Liver (tissue), 9 donors: ENCODE results near the gene URB1. TPM values are rescaled to one million over a fixed set of nuclear protein-coding genes. Genes with fewer than 3 reads are reported as not detected.

Source experiments
- DNase-seq: peaks from one replicate; pipeline ENCODE4 v3.0.0-alpha.2; 2017; ENCODE audit warnings: low spot score
- H3K27ac ChIP-seq, 2 donors: one replicate each; pipeline ENCODE4 v1.7.0; 2013; ENCODE audit warnings: inconsistent platforms in 2 of 2, low read length in 2 of 2, control low read depth in 1 of 2, low read depth in 1 of 2, mild to moderate bottlenecking in 1 of 2
- H3K27me3 ChIP-seq, 4 donors: one replicate each; pipeline versions ENCODE4 v1.6.1 to v1.7.0; 2013; ENCODE audit warnings: low read length in 3 of 4, inconsistent platforms in 1 of 4, mild to moderate bottlenecking in 1 of 4, moderate library complexity in 1 of 4; ENCODE audit not compliant: control insufficient read depth in 4 of 4, insufficient read depth in 4 of 4
- H3K36me3 ChIP-seq, 4 donors: one replicate each; pipeline versions ENCODE4 v1.6.1 to v1.7.0; 2013; ENCODE audit warnings: low read length in 3 of 4, mild to moderate bottlenecking in 3 of 4, low read depth in 1 of 4, moderate library complexity in 1 of 4; ENCODE audit not compliant: control insufficient read depth in 4 of 4, insufficient read depth in 3 of 4
- H3K4me1 ChIP-seq, 4 donors: one replicate each; pipeline versions ENCODE4 v1.6.1 to v1.7.0; 2013; ENCODE audit warnings: low read length in 3 of 4, mild to moderate bottlenecking in 3 of 4, moderate library complexity in 1 of 4; ENCODE audit not compliant: control insufficient read depth in 4 of 4, insufficient read depth in 4 of 4
- H3K4me3 ChIP-seq, 3 donors: one replicate each; pipeline versions ENCODE4 v1.6.1 to v1.7.0; 2013; ENCODE audit warnings: low read length in 3 of 3, control low read depth in 1 of 3, low read depth in 1 of 3, mild to moderate bottlenecking in 1 of 3
- H3K9ac ChIP-seq, 2 donors: one replicate each; pipeline ENCODE4 v1.7.0; 2013; ENCODE audit warnings: low read length in 2 of 2, mild to moderate bottlenecking in 2 of 2, moderate library complexity in 2 of 2, control low read depth in 1 of 2, low read depth in 1 of 2
- H3K9me3 ChIP-seq, 4 donors: one replicate each; pipeline versions ENCODE4 v1.6.1 to v1.7.0; 2013; ENCODE audit warnings: low read length in 3 of 4; ENCODE audit not compliant: control insufficient read depth in 4 of 4
- ATF3 ChIP-seq: IDR thresholded peaks from 2 replicates; pipeline ENCODE4 v1.6.1; 2016; ENCODE audit warnings: antibody characterized with exemption
- CTCF ChIP-seq: fragments of 150-350 bp; IDR thresholded peaks from 2 replicates; pipeline ENCODE4 v1.5.1; 2017; ENCODE audit warnings: improper control_type of control experiment, low read depth, low read length; ENCODE audit not compliant: missing input control
- EGR1 ChIP-seq, 2 donors: IDR thresholded peaks; 2 replicates each; pipeline ENCODE4 v1.6.1; 2016 to 2018; ENCODE audit warnings: antibody characterized with exemption in 2 of 2, low read depth in 2 of 2
- FOXA2 ChIP-seq: IDR thresholded peaks from 2 replicates; pipeline ENCODE4 v1.6.1; 2016; ENCODE audit warnings: antibody characterized with exemption
- GABPA ChIP-seq, 2 donors: IDR thresholded peaks in 1 of 2; conservative IDR thresholded peaks in 1 of 2; 2 replicates each; pipeline ENCODE4 v1.6.1; 2016; ENCODE audit warnings: antibody characterized with exemption in 2 of 2, mild to moderate bottlenecking in 1 of 2, moderate library complexity in 1 of 2
- HNF4A ChIP-seq, 2 donors: conservative IDR thresholded peaks; 2 replicates each; pipeline ENCODE4 v1.6.1; 2016; ENCODE audit warnings: antibody characterized with exemption in 2 of 2, mild to moderate bottlenecking in 2 of 2
- HNF4G ChIP-seq: IDR thresholded peaks from 2 replicates; pipeline ENCODE4 v1.6.1; 2016; ENCODE audit warnings: antibody characterized with exemption
- JUND ChIP-seq, 2 donors: IDR thresholded peaks; 2 replicates each; pipeline ENCODE4 v1.6.1; 2016; ENCODE audit warnings: antibody characterized with exemption in 2 of 2
- MAX ChIP-seq: IDR thresholded peaks from 2 replicates; pipeline ENCODE4 v1.6.1; 2016; ENCODE audit warnings: antibody characterized with exemption
- NR2F2 ChIP-seq: IDR thresholded peaks from 2 replicates; pipeline ENCODE4 v1.6.1; 2016; ENCODE audit warnings: antibody characterized with exemption
- RXRA ChIP-seq, 2 donors: IDR thresholded peaks; 2 replicates each; pipeline ENCODE4 v1.6.1; 2017 to 2018; ENCODE audit warnings: antibody characterized with exemption in 2 of 2, mild to moderate bottlenecking in 1 of 2
- SP1 ChIP-seq: IDR thresholded peaks from 2 replicates; pipeline ENCODE4 v1.6.1; 2018; ENCODE audit warnings: antibody characterized with exemption, mild to moderate bottlenecking
- TAF1 ChIP-seq: conservative IDR thresholded peaks from 2 replicates; pipeline ENCODE4 v1.6.1; 2016; ENCODE audit warnings: antibody characterized with exemption, mild to moderate bottlenecking
- YY1 ChIP-seq: IDR thresholded peaks from 2 replicates; pipeline ENCODE4 v1.6.1; 2016; ENCODE audit warnings: antibody characterized with exemption, mild to moderate bottlenecking
- ZBTB33 ChIP-seq: IDR thresholded peaks from 2 replicates; pipeline ENCODE4 v1.6.1; 2016; ENCODE audit warnings: antibody characterized with exemption
- WGBS: extraction: QIAGEN DNeasy Blood & Tissue Kit; methylation state at CpG from one replicate; pipeline ENCODE4 v1.1.7; 2013; 5-methylcytosine and 5-hydroxymethylcytosine counted together
- polyA plus RNA-seq, 2 donors: library from polyadenylated mRNA; stranded (reverse) in 1 of 2; unstranded in 1 of 2; fragments of 200-250 nt in 1 of 2; fragments of >200 nt in 1 of 2; fragmentation: Nextera tagmentation in 1 of 2; extraction: Ambion mirVana in 1 of 2; gene quantifications; one replicate each; pipeline versions ENCODE4 v1.2.1 to v1.2.3, GENCODE V29; 2013 to 2015
- total RNA-seq, 2 donors: library from RNA; depleted of rRNA; stranded (reverse); fragments of >200 nt; gene quantifications; one replicate each; pipeline ENCODE4 v1.2.3, GENCODE V29; 2014
- donor health status: healthy.
- donor health status: healthy.
- donor health status: healthy.
- donor health status: healthy.
- donor health status: healthy.

URB1 gene
- total and polyA plus RNA-seq, 4 donors, result 2.8 to 14.5 (median 7.1) TPM

DNA sequence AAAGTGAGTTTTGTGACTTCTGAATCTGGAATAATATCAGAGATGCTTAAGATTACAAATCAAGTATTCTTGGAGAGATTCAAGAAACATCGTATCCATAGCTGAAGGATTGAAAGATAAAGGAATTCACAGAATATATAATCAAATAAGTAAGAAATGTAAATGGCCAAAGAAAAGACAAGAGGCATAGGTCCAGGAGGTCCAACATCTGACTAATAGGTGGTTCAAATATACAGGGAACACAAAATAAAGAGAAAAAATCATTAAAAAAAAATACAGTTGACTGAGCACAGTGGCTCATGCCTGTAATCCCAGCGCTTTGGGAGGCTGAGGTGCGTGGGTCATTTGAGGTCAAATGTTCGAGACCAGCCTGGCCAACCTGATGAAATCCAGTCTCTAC, 107.3 kb downstream of the URB1 start:
- Histone ChIP-seq H3K9ac (no peak overlapping the region), H3K9me3 (no peaks in the 10 kb centered on the region), H3K27me3 (no peaks in the 10 kb centered on the region), H3K27ac (no peak overlapping the region), H3K4me3 (no peak overlapping the region), H3K4me1 (no peaks in the 10 kb centered on the region), H3K36me3 (no peaks in the 10 kb centered on the region)
- WGBS, result 94% methylated on average over 4 of the region's 4 CpGs
- TF ChIP-seq FOXA2 (no peak), JUND (IDR thresholded peaks at IDR 0.05) (no peak), YY1 (no peak), ZBTB33 (no peak), HNF4A (conservative IDR thresholded peaks at IDR 0.05) (no peak), RXRA (IDR thresholded peaks at IDR 0.05) (no peak), HNF4G (no peak), EGR1 (IDR thresholded peaks at IDR 0.05; ENCODE audit: low read depth in 2 of 2) (no peak), TAF1 (no peak), GABPA (IDR thresholded peaks at IDR 0.05 in 1 of 2, conservative IDR thresholded peaks at IDR 0.05 in 1 of 2) (no peak), MAX (no peak), SP1 (no peak)
- no peak for DNase-seq

DNA sequence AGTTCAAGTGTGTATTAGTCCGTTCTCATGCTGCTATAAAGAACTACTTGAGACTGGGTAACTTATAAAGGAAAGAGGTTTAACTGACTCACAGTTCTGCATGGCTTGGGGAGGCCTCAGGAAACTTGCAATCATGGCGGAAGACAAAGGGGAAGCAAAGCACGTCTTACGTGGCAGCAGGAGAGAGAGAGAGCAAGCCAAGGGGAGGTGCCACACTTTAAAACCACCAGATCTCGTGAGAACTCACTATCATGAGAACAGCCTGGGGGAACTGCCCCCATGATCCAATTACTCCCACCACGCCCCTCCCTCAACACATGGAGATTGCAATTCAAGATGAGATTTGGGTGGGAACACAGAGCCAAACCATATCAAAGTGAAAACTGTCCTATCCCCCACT, 109.8 kb downstream of the URB1 start:
- DNase-seq, result no peak
- 91% methylated on average over 6 of the region's 6 CpGs for WGBS
- peaks cover 7 to 18% (median 14%) of the 10 kb centered on the region in 4 donors for H3K4me1 ChIP-seq

More for the DNA sequence above, 109.8 kb downstream of the URB1 start:
- H3K27ac ChIP-seq, result no peak overlapping the region
- no peak for TF ChIP-seq NR2F2
- no peak for TF ChIP-seq HNF4A (conservative IDR thresholded peaks at IDR 0.05)
- no peak for TF ChIP-seq ATF3
- TF ChIP-seq CTCF, result no peak
- TF ChIP-seq ZBTB33, result no peak
- no peak for TF ChIP-seq FOXA2
- TF ChIP-seq MAX, result no peak
- H3K36me3 ChIP-seq, result no peaks in the 10 kb centered on the region
- H3K27me3 ChIP-seq, result no peaks in the 10 kb centered on the region
- no peak overlapping the region for H3K9ac ChIP-seq
- no peaks in the 10 kb centered on the region for H3K9me3 ChIP-seq
- no peak overlapping the region for H3K4me3 ChIP-seq
